Subcutaneous abdominal adipose tissue (tissue), 5 donors: ENCODE measurements around the gene IL34.

ENCODE experiments used
- H3K27ac ChIP-seq: one replicate; pipeline ENCODE4 v1.7.0; 2013; ENCODE audit warnings: low read depth, mild to moderate bottlenecking, inconsistent platforms, low read length, moderate library complexity
- H3K27me3 ChIP-seq, 5 donors: one replicate each; pipeline ENCODE4 v1.7.0; 2013; ENCODE audit warnings: low read length in 5 of 5, inconsistent platforms in 1 of 5; ENCODE audit not compliant: control insufficient read depth in 5 of 5, insufficient read depth in 4 of 5
- H3K36me3 ChIP-seq, 5 donors: one replicate each; pipeline ENCODE4 v1.7.0; 2013; ENCODE audit warnings: low read length in 5 of 5; ENCODE audit not compliant: control insufficient read depth in 5 of 5, insufficient read depth in 5 of 5
- H3K4me1 ChIP-seq, 5 donors: one replicate each; pipeline ENCODE4 v1.7.0; 2013; ENCODE audit warnings: low read length in 5 of 5, mild to moderate bottlenecking in 3 of 5, moderate library complexity in 1 of 5; ENCODE audit not compliant: control insufficient read depth in 5 of 5, insufficient read depth in 5 of 5
- H3K4me3 ChIP-seq, 5 donors: one replicate each; pipeline ENCODE4 v1.7.0; 2013; ENCODE audit warnings: low read length in 5 of 5, low read depth in 1 of 5
- H3K9ac ChIP-seq, 5 donors: one replicate each; pipeline ENCODE4 v1.7.0; 2013; ENCODE audit warnings: low read length in 5 of 5, mild to moderate bottlenecking in 4 of 5, moderate library complexity in 3 of 5
- H3K9me3 ChIP-seq, 5 donors: one replicate each; pipeline ENCODE4 v1.7.0; 2013; ENCODE audit warnings: low read length in 5 of 5; ENCODE audit not compliant: control insufficient read depth in 5 of 5
- donor health status: healthy.
- donor health status: healthy.
- donor health status: healthy.
- donor health status: healthy.
- donor health status: healthy.

The IL34 gene

GRCh38 chr16:70709942-70710341 is 63.6 kb downstream of the IL34 start:
- Histone ChIP-seq H3K27me3 (no peaks in the 10 kb centered on the region), H3K9me3 (no peaks in the 10 kb centered on the region), H3K36me3 (peaks cover 0 to 20% (median 2%) of the 10 kb centered on the region in 5 donors), H3K4me1 (peaks cover 3 to 36% (median 10%) of the 10 kb centered on the region in 5 donors), H3K4me3 (no peak overlapping the region), H3K9ac (no peak overlapping the region), H3K27ac (no peak overlapping the region)
